ENCODE measurements around the gene WDR20. TPM values are rescaled to one million over a fixed set of nuclear protein-coding genes. Genes with fewer than 3 reads are reported as not detected.

Gene WDR20
- total RNA-seq, 1 donor from 2014 or later: 44.8 TPM

DNA sequence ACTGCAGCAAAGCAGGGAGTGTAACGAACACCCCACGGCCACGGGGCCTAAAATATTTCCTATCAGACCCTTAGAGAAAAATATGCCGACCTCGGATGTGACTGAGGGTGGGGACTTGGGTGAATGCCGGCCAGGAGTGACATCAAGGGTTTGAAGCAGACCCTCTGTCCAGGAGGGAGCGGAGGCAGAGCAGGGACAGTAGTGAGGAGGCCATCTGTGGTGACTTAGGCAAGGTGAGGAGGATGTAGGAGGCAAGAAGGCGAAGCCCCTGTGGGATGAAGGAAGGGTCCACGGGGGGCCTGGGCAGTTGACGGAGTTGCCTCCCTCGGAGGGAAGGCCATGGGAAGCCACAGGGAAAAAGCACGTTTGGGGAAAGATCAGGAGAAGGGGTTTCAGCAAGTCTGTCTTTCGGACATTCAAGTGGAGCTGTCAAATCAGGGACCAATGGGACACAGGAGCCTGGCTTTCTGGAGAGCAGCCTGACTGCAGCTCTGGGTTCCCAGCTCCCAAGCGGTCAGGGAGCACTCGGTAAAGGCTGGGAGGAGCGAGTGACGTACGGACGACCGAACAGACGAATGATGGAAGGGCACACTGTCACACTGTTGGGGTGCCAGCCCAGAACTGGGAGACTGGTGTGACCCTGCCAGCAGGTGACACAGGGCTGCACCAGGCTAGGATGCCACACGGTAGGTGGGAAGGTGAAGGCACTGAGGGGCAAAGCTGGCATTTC, 90.9 kb downstream of the WDR20 start:
- Histone ChIP-seq H3K27ac (no peak overlapping the region), H3K36me3 (no peaks in the 10 kb centered on the region), H3K27me3 (no peaks in the 10 kb centered on the region), H3K9me3 (no peaks in the 10 kb centered on the region), H3K4me3 (no peak overlapping the region), H3K4me1 (no peaks in the 10 kb centered on the region)
- DNase-seq (ENCODE audit: low spot score in 2 of 2): no peak
- intact Hi-C loops (cut with DNase I): loop anchor here (10.0 kb wide), 1 partner anchor 274 kb away; the partner anchor contains the start of gene ANKRD9
- TF ChIP-seq CTCF (IDR thresholded peaks at IDR 0.05): no peak

DNA sequence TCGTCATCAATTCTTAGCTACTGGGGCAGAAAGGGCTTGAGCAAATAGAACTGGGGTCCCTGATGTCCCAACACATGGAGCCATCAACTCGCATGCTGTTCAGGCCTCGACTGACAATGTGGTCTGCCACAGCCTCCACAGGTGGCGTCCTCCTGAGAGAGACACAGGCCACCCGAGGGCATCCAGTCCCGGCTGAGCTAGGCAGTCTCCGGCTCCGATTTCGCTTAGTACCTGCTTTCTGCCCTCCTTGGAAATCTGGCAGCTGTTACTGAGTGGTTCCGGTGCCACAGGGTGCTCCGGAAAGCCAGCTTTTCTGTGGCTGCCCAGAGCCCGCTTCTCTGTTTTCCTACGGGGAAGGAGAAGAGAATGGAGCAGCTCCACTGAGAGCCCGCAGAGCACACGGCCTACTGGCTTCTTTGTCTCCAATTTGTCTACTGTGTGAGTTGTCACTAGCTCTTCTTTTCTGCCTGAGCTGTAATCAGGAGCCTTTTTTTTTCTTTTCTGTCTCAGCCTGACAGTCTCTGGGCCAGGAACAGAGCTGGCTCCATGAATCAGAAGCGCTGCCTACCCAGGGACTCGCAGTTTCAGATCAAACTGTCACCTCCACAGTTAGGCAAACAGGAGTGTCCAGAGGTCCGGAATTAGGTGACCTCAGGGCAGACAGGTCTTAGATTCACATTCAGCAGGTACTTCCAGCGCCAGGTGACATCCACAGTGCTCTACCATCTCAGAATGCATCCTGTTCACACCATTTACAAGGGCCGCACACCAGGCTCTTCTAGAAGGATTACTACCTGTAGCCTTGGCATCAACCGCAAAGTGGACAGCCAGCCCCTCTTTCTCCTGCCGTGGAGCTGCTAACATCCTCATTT, 92.0 kb downstream of the WDR20 start:
- Histone ChIP-seq H3K4me3 (no peak overlapping the region), H3K27me3 (no peaks in the 10 kb centered on the region), H3K27ac (no peak overlapping the region), H3K4me1 (no peaks in the 10 kb centered on the region), H3K36me3 (no peaks in the 10 kb centered on the region), H3K9me3 (no peaks in the 10 kb centered on the region)
- no peak for DNase-seq (ENCODE audit: low spot score in 2 of 2)
- intact Hi-C loops (cut with DNase I): loop anchor here (10.0 kb wide), 1 partner anchor 273 kb away; the partner anchor contains the start of gene ANKRD9
- no peak for TF ChIP-seq CTCF (IDR thresholded peaks at IDR 0.05)

GRCh38 chr14:102232348-102232625, 92.6 kb downstream of the WDR20 start:
- no peaks in the 10 kb centered on the region for H3K9me3 ChIP-seq
- intact Hi-C loops (cut with DNase I): loop anchor here (10.0 kb wide), 1 partner anchor 273 kb away; the partner anchor contains the start of gene ANKRD9
- H3K27me3 ChIP-seq: no peaks in the 10 kb centered on the region
- TF ChIP-seq CTCF (IDR thresholded peaks at IDR 0.05): no peak
- H3K4me3 ChIP-seq: no peak overlapping the region
- H3K4me1 ChIP-seq: no peaks in the 10 kb centered on the region
- DNase-seq (ENCODE audit: low spot score in 2 of 2): no peak
- no peaks in the 10 kb centered on the region for H3K36me3 ChIP-seq
- no peak overlapping the region for H3K27ac ChIP-seq

GRCh38 chr14:102233081-102233480, 93.4 kb downstream of the WDR20 start:
- TF ChIP-seq CTCF (IDR thresholded peaks at IDR 0.05): no peak
- Histone ChIP-seq H3K27ac (no peak overlapping the region), H3K36me3 (no peaks in the 10 kb centered on the region), H3K4me1 (no peaks in the 10 kb centered on the region), H3K4me3 (no peak overlapping the region), H3K9me3 (no peaks in the 10 kb centered on the region), H3K27me3 (no peaks in the 10 kb centered on the region)
- DNase-seq (ENCODE audit: low spot score in 2 of 2): no peak
- intact Hi-C loops (cut with DNase I): loop anchor here (10.0 kb wide), 1 partner anchor 272 kb away; the partner anchor contains the start of gene ANKRD9

DNA sequence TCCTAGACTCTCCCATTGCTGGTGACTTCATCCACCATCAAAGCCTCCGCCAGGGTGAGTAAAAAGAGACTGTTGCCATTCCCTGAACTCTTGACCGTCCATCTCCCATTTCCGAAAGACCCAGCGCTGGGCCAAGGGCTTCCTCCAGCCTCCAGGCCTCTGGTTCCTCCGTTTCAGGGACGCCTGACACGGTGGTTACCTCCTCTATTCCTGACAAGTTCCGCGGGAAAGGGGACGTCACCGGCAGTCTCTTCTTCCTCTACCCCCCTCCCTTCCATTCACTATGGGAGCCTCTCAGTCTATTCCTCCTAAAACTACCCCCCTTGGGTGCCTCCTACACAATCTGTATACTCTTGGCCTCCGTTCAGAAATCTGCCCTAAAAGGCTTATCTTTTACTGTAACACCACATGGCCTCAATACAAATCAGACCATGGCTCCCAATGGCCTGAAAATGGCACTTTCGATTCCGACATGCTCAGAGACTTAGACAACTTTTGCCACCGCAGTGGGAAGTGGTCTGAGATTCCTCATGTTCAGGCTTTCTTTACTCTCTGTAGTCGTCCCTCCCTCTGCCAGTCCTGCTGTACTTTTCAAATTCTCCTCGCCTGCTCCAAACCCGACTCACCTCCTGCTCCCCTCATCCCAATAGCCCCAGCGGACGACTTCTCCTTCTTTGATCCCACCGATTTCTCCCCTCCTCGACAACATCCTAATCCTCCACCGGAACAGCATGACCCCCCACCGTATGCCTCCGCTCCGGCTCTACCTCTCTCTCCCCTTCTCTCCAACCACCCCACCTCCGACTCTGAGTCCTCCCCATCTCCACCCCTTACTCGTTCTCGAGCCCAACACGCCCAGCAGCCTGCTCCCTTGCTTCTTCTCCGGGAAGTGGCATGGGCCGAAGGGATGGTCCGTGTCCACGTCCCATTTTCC, 94.9 kb downstream of the WDR20 start:
- Histone ChIP-seq H3K4me3 (peak overlapping the region in 1 of 2 donors; percentile 53), H3K27me3 (no peaks in the 10 kb centered on the region), H3K36me3 (no peaks in the 10 kb centered on the region), H3K9me3 (no peaks in the 10 kb centered on the region), H3K27ac (peak overlapping the region in 1 of 2 donors; percentile 20), H3K4me1 (no peaks in the 10 kb centered on the region)
- intact Hi-C loops (cut with DNase I): loop anchor here (1.0 to 10.0 kb wide), 2 partner anchors 80 to 270 kb away; partner anchors contain the start of gene ANKRD9
- no peak for TF ChIP-seq CTCF (IDR thresholded peaks at IDR 0.05)
- DNase-seq (ENCODE audit: low spot score in 2 of 2): no peak
